Subcutaneous adipose tissue (tissue), 4 donors: ENCODE results near the gene APCDD1L. TPM values are rescaled to one million over a fixed set of nuclear protein-coding genes. Genes with fewer than 3 reads are reported as not detected.

Experiments
- total RNA-seq, 4 donors: library from RNA; depleted of rRNA; stranded (reverse); fragments of >200 nt; gene quantifications; one replicate each; pipeline ENCODE4 v1.1.0, GENCODE V29; 2016
- TF ChIP-seq, protein P1 (sequence below): fragments of 450-650 bp; IDR thresholded peaks from one replicate; pipeline ENCODE4 v1.5.1; 2016; ENCODE audit warnings: low read depth, mild to moderate bottlenecking, control low read depth, antibody characterized with exemption, moderate library complexity

The APCDD1L gene
- total RNA-seq, 4 donors from 2014 or later = 0.17 to 0.22 TPM; not detected in 2

DNA sequence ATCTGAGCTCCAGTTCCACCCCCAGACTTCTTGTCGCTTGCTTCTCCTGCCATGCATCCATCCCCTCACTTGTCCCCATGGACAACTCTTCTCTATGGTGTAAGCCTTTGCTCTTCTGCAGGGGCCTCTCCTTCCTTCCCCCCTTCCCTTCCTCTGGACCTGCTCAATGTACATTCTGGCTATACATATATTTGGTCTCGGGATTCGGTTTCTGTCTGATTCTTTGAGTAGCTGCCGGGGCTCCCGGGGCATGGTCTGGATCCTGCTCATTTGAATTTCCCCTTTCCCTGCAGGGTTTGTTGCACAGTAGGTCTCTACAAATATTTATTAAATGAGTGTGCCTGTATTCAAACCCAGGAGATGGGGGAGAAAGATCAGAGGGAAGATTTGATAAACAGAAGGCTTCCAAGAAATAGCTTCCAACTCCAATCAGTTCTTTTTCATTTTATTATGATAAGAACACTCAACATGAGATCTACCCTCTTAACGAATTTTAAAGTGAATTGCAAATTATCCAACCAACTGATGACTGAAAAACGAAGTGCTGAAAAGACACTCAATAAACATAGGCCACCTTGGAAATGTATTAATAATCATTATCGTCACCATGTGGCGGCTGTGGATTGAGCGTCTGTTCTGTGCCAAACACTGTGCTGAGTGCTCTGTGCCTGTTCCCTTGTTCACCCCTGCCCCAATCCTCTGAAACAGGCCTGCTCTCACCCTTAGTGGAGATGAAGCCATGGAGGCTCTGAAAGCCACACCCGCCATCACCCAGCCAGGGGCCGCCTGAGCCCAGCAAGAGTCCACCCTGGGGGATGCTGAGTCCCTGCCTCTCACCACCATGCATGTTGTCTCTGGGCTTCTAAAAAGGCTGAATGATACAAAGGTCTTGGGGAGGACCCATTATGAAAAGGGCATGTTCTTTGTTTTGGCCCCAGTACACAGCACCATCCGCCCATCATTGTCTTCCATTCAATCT lies 34.3 kb upstream of the APCDD1L start:
- TF ChIP-seq, protein P1, sequence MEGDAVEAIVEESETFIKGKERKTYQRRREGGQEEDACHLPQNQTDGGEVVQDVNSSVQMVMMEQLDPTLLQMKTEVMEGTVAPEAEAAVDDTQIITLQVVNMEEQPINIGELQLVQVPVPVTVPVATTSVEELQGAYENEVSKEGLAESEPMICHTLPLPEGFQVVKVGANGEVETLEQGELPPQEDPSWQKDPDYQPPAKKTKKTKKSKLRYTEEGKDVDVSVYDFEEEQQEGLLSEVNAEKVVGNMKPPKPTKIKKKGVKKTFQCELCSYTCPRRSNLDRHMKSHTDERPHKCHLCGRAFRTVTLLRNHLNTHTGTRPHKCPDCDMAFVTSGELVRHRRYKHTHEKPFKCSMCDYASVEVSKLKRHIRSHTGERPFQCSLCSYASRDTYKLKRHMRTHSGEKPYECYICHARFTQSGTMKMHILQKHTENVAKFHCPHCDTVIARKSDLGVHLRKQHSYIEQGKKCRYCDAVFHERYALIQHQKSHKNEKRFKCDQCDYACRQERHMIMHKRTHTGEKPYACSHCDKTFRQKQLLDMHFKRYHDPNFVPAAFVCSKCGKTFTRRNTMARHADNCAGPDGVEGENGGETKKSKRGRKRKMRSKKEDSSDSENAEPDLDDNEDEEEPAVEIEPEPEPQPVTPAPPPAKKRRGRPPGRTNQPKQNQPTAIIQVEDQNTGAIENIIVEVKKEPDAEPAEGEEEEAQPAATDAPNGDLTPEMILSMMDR = no peak

DNA sequence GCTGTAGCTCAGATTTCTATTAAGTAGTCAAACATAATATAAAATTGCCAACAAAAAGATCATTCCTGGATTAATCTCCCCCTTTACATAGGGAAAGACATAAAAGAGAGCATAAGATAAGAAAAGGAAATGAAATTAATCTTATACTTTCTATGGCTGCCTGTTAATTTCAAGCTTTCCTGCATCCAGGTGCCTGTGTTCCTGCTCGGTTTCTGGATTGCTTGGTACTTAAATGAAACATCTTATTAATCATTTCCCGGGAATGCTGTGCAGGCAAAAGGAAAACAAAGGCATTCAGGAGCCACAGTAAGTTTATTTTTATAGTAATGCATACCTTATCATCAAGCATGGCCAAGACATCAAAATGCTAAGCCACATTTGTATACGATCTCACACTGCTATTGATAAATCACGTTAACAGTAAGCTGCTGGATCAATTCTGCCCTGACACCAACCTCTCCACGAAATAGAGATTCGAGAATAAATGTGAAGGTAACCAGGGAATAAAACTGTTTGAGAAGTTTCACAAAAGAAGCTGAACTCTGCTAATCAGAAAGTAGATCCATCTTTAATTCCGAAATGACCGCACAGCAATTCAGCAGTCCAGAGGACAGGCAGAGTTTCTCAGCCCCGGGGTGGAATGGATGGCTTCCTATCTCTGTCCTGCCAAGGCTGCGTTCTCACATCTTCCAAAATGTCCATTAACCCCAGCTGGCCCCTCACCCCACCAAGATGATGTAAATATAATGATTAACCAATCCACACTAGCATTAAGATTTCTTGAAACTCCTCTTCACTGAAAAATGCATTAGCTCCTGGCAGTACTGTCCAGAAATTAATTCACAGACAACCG lies 32.6 kb upstream of the APCDD1L start:
- TF ChIP-seq, protein P1 = no peak

DNA sequence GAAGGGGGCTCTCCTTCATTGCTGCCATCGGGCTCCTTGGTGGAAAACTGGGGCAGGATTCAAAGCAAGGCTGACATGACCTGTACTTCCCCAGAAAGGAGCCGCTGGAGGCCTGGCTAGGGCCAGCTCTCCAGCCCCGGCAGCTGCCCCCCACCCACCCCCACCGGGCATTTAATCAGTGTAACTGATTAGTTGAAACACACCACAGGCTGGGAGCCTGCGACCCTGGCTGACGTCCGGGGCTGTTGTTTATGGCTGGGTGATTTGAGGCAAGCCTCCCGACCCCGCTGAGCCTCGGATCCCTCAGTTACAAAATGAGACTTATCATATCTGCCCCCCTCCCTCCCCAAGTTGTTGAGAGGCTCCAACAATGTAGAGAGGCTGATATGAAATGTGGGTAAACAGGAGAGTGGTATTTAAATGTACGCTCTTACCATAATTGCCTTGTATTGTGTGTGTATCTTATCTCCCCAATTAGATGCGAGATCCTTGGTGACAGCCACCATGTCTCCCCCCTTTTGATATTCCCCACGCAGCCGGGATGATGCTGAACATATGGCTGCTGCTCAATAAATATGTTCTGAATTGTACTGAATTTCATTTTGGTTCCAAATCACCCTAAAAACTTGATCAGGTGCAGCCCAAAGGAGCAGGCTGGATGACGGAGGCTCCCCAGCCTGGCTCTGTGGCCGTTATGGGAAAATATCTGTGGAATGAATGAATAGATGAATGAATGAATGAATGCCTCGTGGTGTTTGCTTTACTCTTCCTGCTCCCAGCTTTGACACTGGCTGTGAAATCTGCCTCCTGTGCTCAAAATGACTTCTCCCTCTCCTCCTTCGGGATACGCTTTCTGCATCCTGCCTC lies 31.8 kb upstream of the APCDD1L start:
- TF ChIP-seq, protein P1 = no peak

DNA sequence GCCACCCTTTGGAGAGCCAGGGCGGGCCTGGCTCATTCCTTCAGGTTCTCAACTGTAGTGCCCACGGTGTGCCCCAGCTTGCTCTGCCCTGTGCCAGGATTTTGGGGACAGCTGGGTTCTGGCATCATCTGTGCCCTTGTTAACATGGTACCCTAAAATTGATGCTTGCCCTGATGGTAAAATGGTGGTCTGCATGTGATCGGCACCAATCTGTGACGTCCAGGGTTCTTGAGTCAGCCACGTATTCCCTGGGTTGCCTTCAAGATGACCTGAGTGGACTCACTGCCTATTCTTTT lies 31.2 kb upstream of the APCDD1L start:
- TF ChIP-seq, protein P1 = no peak

DNA sequence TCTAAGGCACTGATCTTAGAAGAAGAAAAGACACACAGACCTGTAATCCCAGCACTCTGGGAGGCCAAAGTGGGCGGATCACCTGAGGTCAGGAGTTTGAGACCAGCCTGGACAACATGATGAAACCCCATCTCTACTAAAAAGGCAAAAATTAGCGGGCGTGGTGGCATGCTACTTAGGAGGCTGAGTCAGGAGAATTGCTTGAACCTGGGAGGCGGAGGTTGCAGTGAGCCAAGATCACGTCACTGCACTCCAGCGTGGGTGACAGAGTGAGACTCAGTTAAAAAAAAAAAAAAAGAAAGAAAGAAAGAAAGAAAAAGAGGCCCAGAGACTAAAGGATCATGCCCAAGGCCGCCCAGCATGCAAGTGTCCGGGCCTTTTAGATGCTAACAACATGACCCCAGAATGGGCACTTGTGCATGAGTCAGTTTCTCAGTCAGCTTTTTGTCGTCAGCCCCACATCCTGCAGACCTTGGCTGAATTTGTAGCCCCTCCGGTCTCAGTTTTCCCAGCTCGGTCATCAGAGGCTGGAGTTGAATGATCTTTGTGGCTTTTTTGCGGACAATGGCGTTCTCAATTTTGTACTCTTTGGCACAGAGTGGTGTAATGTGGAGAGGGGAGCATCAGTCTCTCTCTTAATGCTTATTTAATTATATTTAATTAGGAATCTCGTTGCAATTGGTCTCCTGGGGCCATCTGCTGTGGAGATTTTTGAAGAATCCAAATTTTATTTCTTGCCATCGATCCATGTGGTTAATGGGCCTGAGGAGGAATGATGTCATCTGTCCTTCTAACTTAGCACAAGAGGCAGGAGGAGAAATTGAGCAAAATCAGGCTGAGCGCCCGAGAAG lies 30.6 kb upstream of the APCDD1L start:
- TF ChIP-seq, protein P1 = no peak

DNA sequence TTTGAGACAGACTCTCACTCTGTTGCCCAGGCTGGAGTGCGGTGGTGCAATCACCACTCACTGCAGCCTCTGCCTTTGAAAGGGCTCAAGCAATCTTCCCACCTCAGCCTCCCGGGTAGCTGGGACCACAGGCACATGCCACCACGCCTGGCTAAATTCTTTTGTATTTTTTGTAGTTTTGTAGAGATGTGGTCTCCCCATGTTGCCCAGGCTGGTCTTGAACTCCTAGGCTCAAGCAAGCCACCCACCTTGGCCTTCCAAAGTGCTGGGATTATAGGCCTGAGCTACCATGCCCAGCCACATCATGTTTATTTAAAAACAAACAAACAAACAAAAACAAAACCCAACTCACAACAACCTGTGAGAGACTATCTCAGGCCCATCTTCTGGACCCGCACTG lies 29.7 kb upstream of the APCDD1L start:
- TF ChIP-seq, protein P1 = no peak
